ENCODE data around the gene TNFSF4. TPM values are rescaled to one million over a fixed set of nuclear protein-coding genes. Genes with fewer than 3 reads are reported as not detected.

The TNFSF4 gene
- total RNA-seq, 1 experiment from 2014 or later = 0.89 TPM

DNA sequence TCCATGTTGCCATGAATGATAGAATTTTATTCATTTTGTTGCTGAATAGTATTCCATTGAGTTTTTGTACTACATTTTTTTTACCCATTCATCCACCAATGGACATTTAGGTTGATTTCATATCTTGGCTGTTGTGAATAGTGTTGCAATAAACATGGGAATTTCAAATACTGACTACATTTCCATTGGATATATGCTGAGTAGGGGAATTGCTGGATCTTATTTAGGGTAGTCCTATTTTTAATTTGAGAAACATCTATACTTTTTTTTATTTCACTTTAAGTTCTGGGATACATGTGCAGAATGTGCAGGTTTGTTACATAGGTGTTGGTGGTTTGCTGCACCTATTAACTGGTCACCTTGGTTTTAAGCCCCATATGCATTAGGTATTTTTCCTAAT lies 38.8 kb upstream of the TNFSF4 start:
- no peaks in the 10 kb centered on the region for H3K9me2 ChIP-seq (ENCODE audit: insufficient read depth)
- H3K36me3 ChIP-seq (ENCODE audit: control insufficient read depth in 1 of 2, insufficient read depth in 2 of 2, low read length in 2 of 2) = no peaks in the 10 kb centered on the region
- no TSS peak for BruUV-seq (replicated peaks)
- no peaks in the 10 kb centered on the region for H3K79me2 ChIP-seq (ENCODE audit: insufficient read depth, low read length)
- CTCF ChIA-PET = interaction anchor here (1.8 kb wide), 1 partner anchor 9 kb away, joined by 4 read pairs; no protein-coding TSS in a partner anchor
- no peaks in the 10 kb centered on the region for H3K27me3 ChIP-seq (ENCODE audit: insufficient read depth, low read length)
- no peak for DNase-seq (ENCODE audit: low read depth, low spot score)
- H3K9ac ChIP-seq (ENCODE audit: low read length) = no peak overlapping the region
- no peak overlapping the region for H2AFZ ChIP-seq (ENCODE audit: low read depth, low read length, poor library complexity, severe bottlenecking)
- peaks cover 0 to 12% of the 10 kb centered on the region in 2 experiments; a peak in 1 of 4 replicates for H3K9me3 ChIP-seq (ENCODE audit: control insufficient read depth in 1 of 2, insufficient read depth in 1 of 2, low read depth in 1 of 2, low read length in 2 of 2)
- no peak overlapping the region for H3K27ac ChIP-seq (ENCODE audit: low read depth, low read length)
- no peak overlapping the region for H3K4me2 ChIP-seq (ENCODE audit: low read length)
- no peaks in the 10 kb centered on the region for H4K20me1 ChIP-seq (ENCODE audit: insufficient read depth)
- no peak for TF ChIP-seq CEBPB (IDR thresholded peaks at IDR 0.05; ENCODE audit: low read depth)
- TF ChIP-seq ZNF274 (IDR thresholded peaks at IDR 0.05; ENCODE audit: low read depth, low read length) = no peak
- TF ChIP-seq JUND (IDR thresholded peaks at IDR 0.05) = no peak
- no peak for TF ChIP-seq CTCF (IDR thresholded peaks at IDR 0.05 in 2 of 3, conservative IDR thresholded peaks at IDR 0.05 in 1 of 3; ENCODE audit: borderline replicate concordance in 1 of 3, insufficient read depth in 1 of 3, low read depth in 2 of 3, low read length in 2 of 3)
- TF ChIP-seq EZH2phosphoT487 (IDR thresholded peaks at IDR 0.05; ENCODE audit: borderline replicate concordance) = no peak
- TF ChIP-seq, protein P1, sequence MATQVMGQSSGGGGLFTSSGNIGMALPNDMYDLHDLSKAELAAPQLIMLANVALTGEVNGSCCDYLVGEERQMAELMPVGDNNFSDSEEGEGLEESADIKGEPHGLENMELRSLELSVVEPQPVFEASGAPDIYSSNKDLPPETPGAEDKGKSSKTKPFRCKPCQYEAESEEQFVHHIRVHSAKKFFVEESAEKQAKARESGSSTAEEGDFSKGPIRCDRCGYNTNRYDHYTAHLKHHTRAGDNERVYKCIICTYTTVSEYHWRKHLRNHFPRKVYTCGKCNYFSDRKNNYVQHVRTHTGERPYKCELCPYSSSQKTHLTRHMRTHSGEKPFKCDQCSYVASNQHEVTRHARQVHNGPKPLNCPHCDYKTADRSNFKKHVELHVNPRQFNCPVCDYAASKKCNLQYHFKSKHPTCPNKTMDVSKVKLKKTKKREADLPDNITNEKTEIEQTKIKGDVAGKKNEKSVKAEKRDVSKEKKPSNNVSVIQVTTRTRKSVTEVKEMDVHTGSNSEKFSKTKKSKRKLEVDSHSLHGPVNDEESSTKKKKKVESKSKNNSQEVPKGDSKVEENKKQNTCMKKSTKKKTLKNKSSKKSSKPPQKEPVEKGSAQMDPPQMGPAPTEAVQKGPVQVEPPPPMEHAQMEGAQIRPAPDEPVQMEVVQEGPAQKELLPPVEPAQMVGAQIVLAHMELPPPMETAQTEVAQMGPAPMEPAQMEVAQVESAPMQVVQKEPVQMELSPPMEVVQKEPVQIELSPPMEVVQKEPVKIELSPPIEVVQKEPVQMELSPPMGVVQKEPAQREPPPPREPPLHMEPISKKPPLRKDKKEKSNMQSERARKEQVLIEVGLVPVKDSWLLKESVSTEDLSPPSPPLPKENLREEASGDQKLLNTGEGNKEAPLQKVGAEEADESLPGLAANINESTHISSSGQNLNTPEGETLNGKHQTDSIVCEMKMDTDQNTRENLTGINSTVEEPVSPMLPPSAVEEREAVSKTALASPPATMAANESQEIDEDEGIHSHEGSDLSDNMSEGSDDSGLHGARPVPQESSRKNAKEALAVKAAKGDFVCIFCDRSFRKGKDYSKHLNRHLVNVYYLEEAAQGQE (IDR thresholded peaks at IDR 0.05; ENCODE audit: low read depth) = no peak
- no peak for TF ChIP-seq MAX (IDR thresholded peaks at IDR 0.05)
- no peak for TF ChIP-seq ELF1 (IDR thresholded peaks at IDR 0.05; ENCODE audit: borderline replicate concordance, low read depth)
- TF ChIP-seq ATF3 (IDR thresholded peaks at IDR 0.05) = no peak
- TF ChIP-seq POLR2A (IDR thresholded peaks at IDR 0.05; ENCODE audit: borderline replicate concordance, extremely low read depth, insufficient read depth, insufficient read length) = no peak
- TF ChIP-seq FOSL1 (IDR thresholded peaks at IDR 0.05; ENCODE audit: low read depth) = no peak
- TF ChIP-seq EGR1 (IDR thresholded peaks at IDR 0.05; ENCODE audit: low read depth) = no peak
- no peak for TF ChIP-seq SRF (IDR thresholded peaks at IDR 0.05; ENCODE audit: low read depth)
- no peak for TF ChIP-seq TCF7L2 (IDR thresholded peaks at IDR 0.05; ENCODE audit: borderline replicate concordance, extremely low read depth, insufficient read depth, insufficient read length)
- no peak for TF ChIP-seq CBX3 (IDR thresholded peaks at IDR 0.05; ENCODE audit: low read depth)
- no peak for TF ChIP-seq SIN3A (IDR thresholded peaks at IDR 0.05; ENCODE audit: low read depth)
- no peak for TF ChIP-seq SP1 (IDR thresholded peaks at IDR 0.05; ENCODE audit: low read depth)
- no peak for TF ChIP-seq POLR2AphosphoS5 (IDR thresholded peaks at IDR 0.05; ENCODE audit: low read depth, low read length)
- no peak for TF ChIP-seq YY1 (IDR thresholded peaks at IDR 0.05; ENCODE audit: extremely low read depth, insufficient replicate concordance, low read depth, low read length)
- TF ChIP-seq ZBTB33 (IDR thresholded peaks at IDR 0.05; ENCODE audit: extremely low read depth, insufficient replicate concordance, low read length) = no peak
- POLR2A ChIA-PET = no interaction called here
- ATAC-seq = no peak
- RAD21 ChIA-PET (ENCODE audit: low non-redundant PET in 1 of 2, low total read pairs in 2 of 2, uncharacterized antibody in 2 of 2, unreplicated experiment in 2 of 2) = no interaction called here
- intact Hi-C loops (cut with micrococcal nuclease) = no loop called here
- H3K4me3 ChIP-seq (replicated peaks in 1 of 2; ENCODE audit: low read depth in 1 of 2, low read length in 2 of 2) = no peak overlapping the region
- peaks cover 0 to 8% of the 10 kb centered on the region in 2 experiments; a peak in 2 of 4 replicates for H3K4me1 ChIP-seq (ENCODE audit: control insufficient read depth in 1 of 2, insufficient read depth in 2 of 2, low read length in 2 of 2)
